GM19099 (cell line): ENCODE measurements around the gene RIPPLY1.

ENCODE experiments used
- POLR2A ChIP-seq: IDR thresholded peaks from 3 replicates; pipeline ENCODE4 v1.6.1; 2011; ENCODE audit warnings: low read depth; ENCODE audit not compliant: insufficient read length; ENCODE audit errors: extremely low read depth

RIPPLY1 gene, protein sequence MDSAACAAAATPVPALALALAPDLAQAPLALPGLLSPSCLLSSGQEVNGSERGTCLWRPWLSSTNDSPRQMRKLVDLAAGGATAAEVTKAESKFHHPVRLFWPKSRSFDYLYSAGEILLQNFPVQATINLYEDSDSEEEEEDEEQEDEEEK

DNA sequence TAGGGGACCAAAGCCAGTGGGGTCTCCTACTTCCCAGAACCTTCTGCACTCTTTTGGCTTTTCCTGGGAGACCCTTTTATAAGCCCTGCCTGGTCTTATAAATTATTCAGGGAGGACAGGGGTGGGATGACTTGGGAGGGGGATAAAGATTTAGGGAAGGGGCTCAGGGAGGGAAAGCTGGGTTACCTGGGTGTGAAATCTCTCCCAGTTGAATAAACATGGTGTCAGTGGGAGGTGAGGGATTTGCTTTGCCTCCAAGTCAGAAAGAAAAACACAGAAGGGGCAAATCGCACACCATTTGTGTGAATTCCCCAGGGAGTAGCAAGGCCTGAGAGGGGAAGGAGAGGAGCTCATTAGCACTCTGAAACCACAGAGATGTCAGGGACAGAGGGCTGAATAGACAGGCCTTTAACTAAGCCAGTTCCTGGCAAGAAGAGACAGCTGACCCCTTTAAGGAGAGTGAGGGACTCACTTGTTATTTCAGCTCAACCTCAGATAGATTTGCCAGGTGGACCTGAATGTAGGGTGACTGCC, at the start of gene RIPPLY1:
Gene RIPPLY1, minus strand, starts transcription at position 51 of the 534 bp plus-strand sequence. CDS start 54 bp downstream, outside the sequence.
- no peak for TF ChIP-seq POLR2A

DNA sequence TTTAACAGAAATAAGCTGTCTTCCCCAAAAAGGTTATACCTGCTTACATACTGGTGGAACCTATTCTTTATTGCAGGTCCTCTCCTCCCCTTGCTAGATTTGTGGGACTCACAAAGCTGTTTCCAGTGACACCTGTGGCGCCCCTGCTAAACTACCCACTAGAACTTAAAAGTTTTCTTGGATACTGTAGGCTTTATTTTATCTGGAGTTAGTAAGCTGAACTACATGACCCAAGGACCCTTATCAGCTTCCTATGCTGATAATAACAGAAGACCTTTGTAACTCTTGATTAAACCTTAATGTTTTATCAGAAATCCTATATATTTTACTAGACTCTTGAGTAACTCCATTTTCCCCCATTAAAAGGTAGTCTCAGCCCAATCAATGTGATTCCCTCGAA, 49.4 kb upstream of the RIPPLY1 start:
- no peak for TF ChIP-seq POLR2A

DNA sequence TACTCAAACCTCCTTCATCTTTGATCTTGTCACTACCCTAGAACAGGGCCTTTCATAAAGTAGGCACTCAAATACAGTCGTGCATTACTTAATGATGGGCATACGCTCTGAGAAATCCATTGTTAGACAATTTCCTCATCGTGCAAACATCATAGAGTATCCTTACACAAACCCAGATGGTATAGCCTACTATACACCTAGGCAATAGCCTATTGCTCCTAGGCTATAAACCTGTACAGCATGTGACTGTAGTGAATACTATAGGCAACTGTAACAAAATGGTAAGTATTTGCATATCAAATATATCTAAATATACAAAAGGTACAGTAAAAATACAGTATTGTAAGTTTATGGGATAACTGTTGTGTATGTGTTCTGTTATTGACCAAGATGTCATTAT, 48.9 kb upstream of the RIPPLY1 start:
- no peak for TF ChIP-seq POLR2A

DNA sequence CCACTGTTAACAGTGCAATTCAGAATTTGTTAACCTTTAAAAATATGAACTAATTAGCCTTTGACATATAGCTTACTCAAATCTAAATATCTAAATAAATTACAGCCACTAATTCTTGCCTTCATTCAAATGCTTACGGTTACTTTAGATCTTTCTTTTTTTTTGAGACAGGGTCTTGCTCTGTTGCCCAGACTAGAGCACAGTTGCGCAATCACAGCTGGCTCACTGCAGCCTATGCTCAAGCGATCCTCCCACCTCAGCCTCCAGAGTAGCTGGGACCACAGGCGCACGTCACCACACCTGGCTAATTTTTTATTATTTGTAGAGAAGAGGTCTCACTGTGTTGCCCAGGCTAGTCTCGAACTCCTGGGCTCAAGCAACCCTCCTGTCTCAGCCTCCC, 48.1 kb upstream of the RIPPLY1 start:
- TF ChIP-seq POLR2A = no peak

DNA sequence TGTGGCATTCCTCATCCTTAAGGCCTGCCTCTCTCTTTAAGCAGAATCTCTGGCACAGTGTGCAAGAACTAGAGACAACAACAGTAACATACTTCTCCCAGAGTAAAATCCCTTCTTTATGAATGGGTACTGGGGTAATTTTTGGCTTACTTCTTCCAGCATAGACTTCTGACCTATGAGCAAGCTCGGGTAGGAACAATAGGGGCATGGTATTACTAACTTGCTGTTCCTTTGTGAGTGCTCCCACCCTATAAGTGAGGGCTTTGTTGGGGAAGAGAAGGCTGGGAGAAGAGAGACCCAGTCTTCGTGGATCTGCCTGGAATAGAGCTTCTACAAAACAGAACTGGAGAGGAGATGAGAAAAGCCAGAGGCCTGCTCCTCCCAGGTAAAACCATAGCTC, 47.2 kb upstream of the RIPPLY1 start:
- TF ChIP-seq POLR2A = no peak

DNA sequence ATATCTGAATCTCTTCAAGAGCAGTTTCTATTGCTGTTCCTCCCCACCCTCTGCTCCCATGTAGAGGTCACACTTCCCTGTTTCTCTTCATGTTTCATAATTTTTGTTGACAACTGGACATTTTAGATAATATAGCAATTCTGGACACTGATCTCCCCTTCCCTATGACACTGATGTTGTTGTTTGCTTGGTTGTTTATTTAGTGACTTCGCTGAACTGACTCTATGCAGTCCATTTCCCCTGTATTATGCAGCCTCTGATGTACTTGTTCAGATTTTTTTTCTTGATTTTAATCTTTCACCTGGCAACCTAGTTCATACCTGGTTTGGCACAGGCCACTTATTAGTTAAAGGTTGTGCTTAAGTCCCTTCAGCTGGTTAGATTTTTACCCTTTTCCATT, 46.2 kb upstream of the RIPPLY1 start:
- TF ChIP-seq POLR2A = no peak

DNA sequence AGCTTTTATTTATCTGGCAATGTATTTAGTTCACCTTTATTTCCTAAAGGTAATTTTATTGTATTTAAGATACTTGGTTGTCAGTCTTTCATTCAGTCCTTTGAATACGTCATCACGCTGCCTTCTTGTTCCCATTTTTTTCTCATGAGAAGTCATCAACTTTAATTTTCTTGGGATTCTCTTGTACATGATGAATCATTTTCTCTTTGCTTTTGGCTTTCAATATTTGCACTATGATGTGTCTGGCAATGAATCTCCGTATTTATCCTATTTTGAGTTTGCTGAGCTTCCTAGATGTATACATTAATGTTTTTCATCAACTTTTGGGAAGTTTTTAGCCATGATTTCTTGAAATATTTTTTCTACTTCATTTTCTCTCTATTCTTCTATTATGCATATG, 45.5 kb upstream of the RIPPLY1 start:
- TF ChIP-seq POLR2A = no peak

DNA sequence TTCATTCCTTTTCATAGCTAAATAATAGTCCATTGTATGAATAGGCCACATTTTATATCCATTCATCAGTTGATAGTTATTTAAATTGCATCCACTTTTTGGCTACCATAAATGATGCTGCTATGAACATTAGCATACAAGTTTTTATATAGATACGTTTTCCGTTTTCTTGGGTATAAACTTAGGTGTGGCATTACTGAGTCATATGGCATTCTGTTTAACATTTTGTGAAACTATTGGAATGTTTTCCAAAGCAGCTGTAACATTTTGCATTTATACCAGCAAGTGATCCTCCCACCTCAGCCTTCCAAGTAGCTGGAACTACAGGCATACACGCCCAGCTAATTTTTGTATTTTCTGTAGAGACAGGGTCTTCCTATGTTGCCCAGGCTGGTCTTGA, 43.3 kb upstream of the RIPPLY1 start:
- TF ChIP-seq POLR2A = no peak

DNA sequence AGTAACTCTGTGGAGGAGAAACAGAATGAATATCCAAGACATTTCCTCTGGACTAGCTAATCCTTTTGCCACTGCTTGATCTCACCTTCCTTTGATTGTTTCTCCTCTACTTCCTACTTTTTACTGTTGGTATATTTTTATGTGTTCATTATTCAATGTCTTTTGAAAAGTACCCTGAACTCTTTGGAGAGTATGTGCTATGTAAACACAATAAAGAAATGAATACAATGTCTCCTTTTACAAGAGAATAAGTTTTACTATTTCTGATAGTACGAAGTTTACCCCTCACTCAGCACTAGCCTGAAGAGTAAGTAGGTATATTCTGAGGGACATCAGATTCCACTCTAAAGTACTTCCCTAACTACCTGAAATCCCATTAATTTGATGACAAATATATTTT, 36.9 kb upstream of the RIPPLY1 start:
- no peak for TF ChIP-seq POLR2A

DNA sequence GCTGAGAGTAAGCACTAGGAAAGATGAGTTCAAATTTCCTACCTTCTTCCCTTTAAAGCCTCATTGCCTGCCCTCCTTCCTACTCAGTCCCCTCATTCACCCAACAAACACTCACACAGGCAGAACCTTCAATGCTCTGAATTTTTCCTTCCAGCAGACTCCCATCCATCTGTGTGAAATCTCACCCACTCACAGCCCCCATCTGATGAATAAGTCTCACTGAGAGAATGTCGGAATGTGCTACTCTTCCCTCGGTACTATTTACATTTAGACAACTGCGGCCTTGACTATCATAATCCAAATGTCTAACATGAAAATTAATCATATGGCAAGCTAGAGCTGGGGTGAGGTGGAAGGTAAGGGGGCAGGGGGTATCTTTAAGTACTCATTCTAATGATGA, 36.4 kb upstream of the RIPPLY1 start:
- no peak for TF ChIP-seq POLR2A

DNA sequence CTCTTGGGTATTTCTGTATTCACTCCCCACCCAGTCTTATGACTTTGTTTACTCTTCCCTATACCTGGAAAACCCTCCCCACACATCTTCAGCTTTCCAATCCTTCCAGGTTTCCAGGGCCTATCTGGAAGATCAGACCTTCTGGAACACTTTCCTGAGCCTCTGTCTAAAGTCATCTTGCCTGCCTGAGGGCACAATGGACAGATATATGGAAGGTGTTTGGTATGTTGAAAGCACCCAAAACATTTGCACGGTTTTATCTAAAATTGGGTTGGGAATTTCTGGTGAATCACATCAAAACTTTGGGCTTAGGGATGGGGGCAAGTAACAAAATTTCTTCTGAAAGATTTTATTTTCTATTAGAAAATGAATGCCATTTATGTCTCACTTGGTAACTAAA, 33.1 kb upstream of the RIPPLY1 start:
- no peak for TF ChIP-seq POLR2A

DNA sequence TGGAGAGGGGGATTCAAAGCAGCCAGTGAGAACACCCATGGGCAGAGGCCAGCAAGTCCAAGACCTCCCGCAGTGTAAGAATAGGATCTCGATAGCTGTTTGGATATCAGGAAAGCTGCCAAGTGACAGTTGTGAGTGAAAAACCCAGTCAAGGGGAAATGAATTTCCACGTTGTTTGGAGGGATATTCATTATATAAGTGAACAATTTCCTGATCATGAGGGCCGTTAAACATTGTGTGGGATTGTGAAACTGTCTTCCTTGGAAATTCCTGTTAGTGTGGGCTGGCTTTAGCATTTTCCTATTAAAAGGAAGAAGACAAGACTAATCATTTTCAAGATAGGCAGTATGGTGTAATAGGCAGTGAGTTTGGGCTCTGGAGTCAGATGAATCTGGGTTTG, 32.0 kb upstream of the RIPPLY1 start:
- no peak for TF ChIP-seq POLR2A

DNA sequence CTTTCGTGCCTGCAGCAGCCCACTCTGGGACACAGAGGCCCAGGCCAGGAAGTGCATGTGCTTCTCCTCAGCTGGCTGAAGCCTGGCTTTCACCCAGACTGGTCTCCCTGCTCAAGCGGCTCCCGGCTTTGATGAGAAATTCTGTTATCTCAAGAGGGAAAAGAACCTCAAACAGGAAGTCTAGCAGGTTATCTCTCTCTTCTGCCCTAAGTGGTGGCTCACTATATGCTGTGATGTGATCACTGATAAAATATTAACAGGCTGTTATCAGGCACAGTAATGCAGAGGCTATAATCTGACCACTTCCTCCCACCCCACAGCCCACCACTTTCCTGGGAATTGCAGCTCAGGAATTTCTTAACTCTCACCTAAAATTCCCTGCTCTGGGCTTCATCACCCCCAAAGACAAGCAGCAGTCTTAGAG, 30.4 kb upstream of the RIPPLY1 start:
- TF ChIP-seq POLR2A = no peak

DNA sequence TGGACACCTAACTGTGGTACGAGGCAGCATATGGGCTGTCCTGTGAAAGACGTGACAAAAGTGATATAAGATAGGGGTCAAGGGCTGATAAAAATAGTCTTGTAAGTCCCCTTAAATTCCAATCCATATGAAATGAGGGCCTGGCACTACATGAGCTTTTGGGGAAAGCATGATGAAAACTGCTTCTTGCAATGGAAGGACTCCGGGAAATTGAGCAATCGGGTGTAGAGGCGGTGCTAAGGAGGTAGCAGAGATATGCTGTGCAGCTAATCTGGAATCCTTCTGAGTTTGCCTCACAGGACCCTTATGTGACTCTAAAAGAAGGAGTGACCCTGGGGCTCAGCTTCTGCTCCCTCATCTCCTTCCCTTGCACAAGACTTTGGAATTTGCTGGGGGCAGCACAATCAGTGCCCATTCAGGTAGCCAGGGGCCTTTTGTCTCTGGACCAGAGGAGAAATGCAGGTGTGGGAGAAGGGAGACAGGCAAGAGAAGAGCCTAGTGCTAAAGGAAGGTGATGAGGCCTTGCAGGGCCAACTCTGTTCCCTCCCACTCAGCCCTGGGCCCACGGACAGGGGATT, 29.9 kb upstream of the RIPPLY1 start:
- TF ChIP-seq POLR2A = no peak

DNA sequence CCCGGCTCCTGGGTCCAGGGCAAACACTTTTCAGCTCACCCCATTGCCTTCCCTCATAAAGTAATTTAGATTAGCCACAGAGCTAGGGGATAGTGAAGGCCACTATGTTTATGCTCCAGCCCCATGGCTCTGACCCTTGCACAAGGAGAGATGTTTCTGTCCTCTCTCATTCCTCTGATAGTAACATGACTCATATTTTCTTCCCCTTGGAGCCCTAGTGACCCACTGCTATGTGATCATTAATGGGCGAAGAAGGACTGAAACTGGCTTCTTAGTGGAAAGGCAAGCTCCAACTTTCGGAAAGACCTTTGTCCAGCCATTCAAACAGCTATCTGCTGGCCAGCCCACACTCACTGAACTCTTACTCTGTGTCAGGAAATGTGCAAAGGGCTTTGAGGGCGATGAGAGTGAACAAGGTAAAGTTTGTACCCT, 29.4 kb upstream of the RIPPLY1 start:
- TF ChIP-seq POLR2A = no peak

DNA sequence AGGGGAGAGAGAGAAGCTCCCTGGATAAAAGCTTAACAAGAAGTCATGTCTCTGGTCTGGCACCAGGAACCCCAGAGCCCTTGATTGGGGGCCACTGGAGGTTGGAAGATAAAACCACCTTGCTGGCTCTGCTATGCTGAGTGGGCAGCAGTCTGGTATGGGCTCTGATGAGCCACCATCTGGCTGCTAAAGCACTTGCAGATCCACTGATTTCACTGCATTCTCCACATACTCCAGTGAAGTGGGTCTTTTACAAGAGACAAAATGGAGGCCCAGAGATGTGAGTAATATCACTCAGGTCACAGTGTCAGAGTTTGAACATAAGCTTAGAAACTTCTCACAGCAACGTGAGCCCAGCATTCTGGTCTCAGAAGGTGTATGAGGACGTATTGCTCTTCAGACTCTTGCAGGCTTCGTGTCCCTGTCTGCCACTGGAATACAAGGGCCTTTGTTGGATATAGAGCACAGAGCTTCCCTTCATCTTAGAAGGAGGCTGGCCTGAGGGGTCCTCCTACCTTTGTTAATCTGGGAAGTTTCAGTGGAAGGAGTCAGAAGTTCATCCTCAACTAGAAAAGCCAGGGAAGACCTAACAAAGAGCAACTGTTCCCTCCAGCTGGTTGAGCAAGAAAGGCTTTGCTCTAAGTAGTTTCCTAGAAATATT, 28.8 kb upstream of the RIPPLY1 start:
- TF ChIP-seq POLR2A = no peak
